Tibial artery (tissue), 4 donors: ENCODE results near the gene KLHL29.

ENCODE experiments used
- DNase-seq, 2 donors: peaks; one replicate each; pipeline ENCODE4 v3.0.0-alpha.2; 2019
- H3K27ac ChIP-seq, 2 donors: fragments of 200-600 bp; sonication (generic) in 1 of 2; 1 replicate in 1 of 2; 2 replicates in 1 of 2; pipeline ENCODE4 v1.5.1; 2018 to 2019; ENCODE audit warnings: mild to moderate bottlenecking in 1 of 2
- H3K27me3 ChIP-seq, 2 donors: fragments of 200-600 bp; sonication (generic) in 1 of 2; one replicate each; pipeline versions ENCODE4 v1.5.1 to v1.6.0; 2016 to 2019
- H3K36me3 ChIP-seq, 3 donors: fragments of 200-600 bp; sonication (generic) in 2 of 3; one replicate each; pipeline ENCODE4 v1.5.1; 2016 to 2019; ENCODE audit warnings: mild to moderate bottlenecking in 2 of 3
- H3K4me1 ChIP-seq, 4 donors: fragments of 200-600 bp; sonication (generic) in 2 of 4; 1 replicate in 3 of 4; 2 replicates in 1 of 4; pipeline ENCODE4 v1.5.1; 2016 to 2019
- H3K4me3 ChIP-seq, 2 donors: fragments of 200-600 bp; sonication (generic) in 1 of 2; 1 replicate in 1 of 2; 2 replicates in 1 of 2; pipeline ENCODE4 v1.5.1; 2018 to 2019; ENCODE audit warnings: mild to moderate bottlenecking in 2 of 2
- H3K9me3 ChIP-seq, 3 donors: fragments of 200-600 bp; sonication (generic) in 1 of 3; one replicate each; pipeline ENCODE4 v1.5.1; 2016 to 2019
- CTCF ChIP-seq, 2 experiments: fragments of 200-600 bp in 1 of 2; fragments of 450-650 bp in 1 of 2; IDR thresholded peaks; one replicate each; pipeline ENCODE4 v1.5.1; 2017 to 2019; ENCODE audit warnings: antibody characterized with exemption in 2 of 2, mild to moderate bottlenecking in 1 of 2, moderate library complexity in 1 of 2
- intact Hi-C: fragments of 100-400 bp; cut with DNase I; formaldehyde crosslinking; loops from one replicate; pipeline ENCODE4 v1.15.0; 2023; ENCODE audit warnings: low total_unique reads

KLHL29 gene

GRCh38 chr2:23504591-23504990 is 119.6 kb downstream of the KLHL29 start:
- intact Hi-C loops = loop anchor here (10.0 kb wide), 1 partner anchor 60 kb away; no protein-coding TSS in a partner anchor
- peaks cover 0 to 75% (median 49%) of the 10 kb centered on the region in 4 donors for H3K4me1 ChIP-seq
- no peaks in the 10 kb centered on the region for H3K27me3 ChIP-seq
- no peak for DNase-seq
- H3K36me3 ChIP-seq = no peaks in the 10 kb centered on the region
- no peaks in the 10 kb centered on the region for H3K9me3 ChIP-seq
- no peak for TF ChIP-seq CTCF (IDR thresholded peaks at IDR 0.05)
- H3K4me3 ChIP-seq = no peak overlapping the region
- peak overlapping the region; percentile 45 to 65 for H3K27ac ChIP-seq

DNA sequence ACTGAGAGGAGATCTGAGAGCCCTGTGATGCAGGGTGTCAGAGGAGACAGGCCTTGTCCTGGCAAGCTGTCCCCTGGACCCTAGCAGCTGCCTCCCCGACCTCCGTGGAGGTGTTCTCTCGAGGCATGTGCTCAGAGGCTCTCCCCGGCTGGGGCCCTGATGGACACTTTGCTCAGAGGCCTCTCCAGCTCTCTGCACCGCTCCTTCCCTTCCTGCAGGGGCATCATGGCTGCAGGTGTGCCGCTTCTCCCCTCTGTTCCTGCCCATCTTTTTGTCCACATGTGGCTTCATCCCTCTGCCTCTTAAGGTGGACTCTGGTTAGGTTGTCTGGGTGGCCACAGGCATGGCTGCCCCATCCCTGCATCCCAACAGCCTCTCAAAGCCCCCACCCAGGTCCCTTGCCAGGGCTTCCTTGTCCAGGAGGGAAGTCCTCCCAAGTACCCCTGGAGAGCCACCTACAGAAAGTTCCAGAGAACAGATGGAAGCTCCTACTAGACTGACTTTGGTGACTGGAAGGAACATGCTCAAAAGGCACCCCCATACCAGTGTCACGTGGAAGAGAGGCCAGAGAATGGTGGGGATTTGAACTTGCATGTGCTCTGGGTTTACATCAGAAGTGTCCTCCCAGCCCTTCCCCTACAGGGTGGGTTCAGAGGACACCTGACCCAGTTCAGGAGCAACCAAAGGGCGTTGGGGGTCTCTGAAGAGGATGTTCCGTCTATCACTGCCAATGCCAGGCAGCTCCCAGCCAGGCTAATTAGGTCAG is 120.4 kb downstream of the KLHL29 start:
- peak overlapping the region; percentile 45 to 65 for H3K27ac ChIP-seq
- intact Hi-C loops = loop anchor here (10.0 kb wide), 1 partner anchor 59 kb away; no protein-coding TSS in a partner anchor

GRCh38 chr2:23505984-23506380 is 121.0 kb downstream of the KLHL29 start:
- intact Hi-C loops = loop anchor here (10.0 kb wide), 1 partner anchor 59 kb away; no protein-coding TSS in a partner anchor
- Histone ChIP-seq H3K4me3 (no peak overlapping the region), H3K36me3 (no peaks in the 10 kb centered on the region), H3K27ac (peak overlapping the region; percentile 13 to 68), H3K4me1 (peaks cover 0 to 70% (median 48%) of the 10 kb centered on the region in 4 donors), H3K27me3 (no peaks in the 10 kb centered on the region), H3K9me3 (no peaks in the 10 kb centered on the region)
- no peak for DNase-seq
- no peak for TF ChIP-seq CTCF (IDR thresholded peaks at IDR 0.05)

More for the DNA sequence above, 120.4 kb downstream of the KLHL29 start:
- Histone ChIP-seq H3K4me1 (peaks cover 0 to 70% (median 48%) of the 10 kb centered on the region in 4 donors), H3K9me3 (no peaks in the 10 kb centered on the region), H3K4me3 (no peak overlapping the region), H3K27me3 (no peaks in the 10 kb centered on the region), H3K36me3 (no peaks in the 10 kb centered on the region)
- DNase-seq = no peak
- TF ChIP-seq CTCF (IDR thresholded peaks at IDR 0.05) = no peak

- DNase-seq = no peak
- H3K4me1 ChIP-seq = peaks cover 0 to 70% (median 48%) of the 10 kb centered on the region in 4 donors
- intact Hi-C loops = loop anchor here (10.0 kb wide), 1 partner anchor 58 kb away; no protein-coding TSS in a partner anchor
- H3K36me3 ChIP-seq = no peaks in the 10 kb centered on the region
- no peak overlapping the region for H3K4me3 ChIP-seq
- H3K27me3 ChIP-seq = no peaks in the 10 kb centered on the region
- H3K27ac ChIP-seq = peak overlapping the region; percentile 42 to 68
- TF ChIP-seq CTCF (IDR thresholded peaks at IDR 0.05) = no peak
- H3K9me3 ChIP-seq = no peaks in the 10 kb centered on the region
Measured at GRCh38 chr2:23506531-23507266, 121.7 kb downstream of the KLHL29 start.

GRCh38 chr2:23507267-23508065 is 122.5 kb downstream of the KLHL29 start:
- peaks cover 0 to 63% (median 46%) of the 10 kb centered on the region in 4 donors for H3K4me1 ChIP-seq
- intact Hi-C loops = loop anchor here (10.0 kb wide), 1 partner anchor 57 kb away; no protein-coding TSS in a partner anchor
- no peaks in the 10 kb centered on the region for H3K27me3 ChIP-seq
- DNase-seq = no peak
- no peak for TF ChIP-seq CTCF (IDR thresholded peaks at IDR 0.05)
- peak overlapping the region; percentile 42 to 68 for H3K27ac ChIP-seq
- no peak overlapping the region for H3K4me3 ChIP-seq
- H3K9me3 ChIP-seq = no peaks in the 10 kb centered on the region
- H3K36me3 ChIP-seq = no peaks in the 10 kb centered on the region
